GM18526 (cell line): ENCODE results near the gene SDC3.

ENCODE experiments used
- POLR2A ChIP-seq: IDR thresholded peaks from 3 replicates; pipeline ENCODE4 v1.6.1; 2011; ENCODE audit not compliant: insufficient read length; ENCODE audit errors: extremely low read depth

Gene SDC3, protein sequence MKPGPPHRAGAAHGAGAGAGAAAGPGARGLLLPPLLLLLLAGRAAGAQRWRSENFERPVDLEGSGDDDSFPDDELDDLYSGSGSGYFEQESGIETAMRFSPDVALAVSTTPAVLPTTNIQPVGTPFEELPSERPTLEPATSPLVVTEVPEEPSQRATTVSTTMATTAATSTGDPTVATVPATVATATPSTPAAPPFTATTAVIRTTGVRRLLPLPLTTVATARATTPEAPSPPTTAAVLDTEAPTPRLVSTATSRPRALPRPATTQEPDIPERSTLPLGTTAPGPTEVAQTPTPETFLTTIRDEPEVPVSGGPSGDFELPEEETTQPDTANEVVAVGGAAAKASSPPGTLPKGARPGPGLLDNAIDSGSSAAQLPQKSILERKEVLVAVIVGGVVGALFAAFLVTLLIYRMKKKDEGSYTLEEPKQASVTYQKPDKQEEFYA

DNA sequence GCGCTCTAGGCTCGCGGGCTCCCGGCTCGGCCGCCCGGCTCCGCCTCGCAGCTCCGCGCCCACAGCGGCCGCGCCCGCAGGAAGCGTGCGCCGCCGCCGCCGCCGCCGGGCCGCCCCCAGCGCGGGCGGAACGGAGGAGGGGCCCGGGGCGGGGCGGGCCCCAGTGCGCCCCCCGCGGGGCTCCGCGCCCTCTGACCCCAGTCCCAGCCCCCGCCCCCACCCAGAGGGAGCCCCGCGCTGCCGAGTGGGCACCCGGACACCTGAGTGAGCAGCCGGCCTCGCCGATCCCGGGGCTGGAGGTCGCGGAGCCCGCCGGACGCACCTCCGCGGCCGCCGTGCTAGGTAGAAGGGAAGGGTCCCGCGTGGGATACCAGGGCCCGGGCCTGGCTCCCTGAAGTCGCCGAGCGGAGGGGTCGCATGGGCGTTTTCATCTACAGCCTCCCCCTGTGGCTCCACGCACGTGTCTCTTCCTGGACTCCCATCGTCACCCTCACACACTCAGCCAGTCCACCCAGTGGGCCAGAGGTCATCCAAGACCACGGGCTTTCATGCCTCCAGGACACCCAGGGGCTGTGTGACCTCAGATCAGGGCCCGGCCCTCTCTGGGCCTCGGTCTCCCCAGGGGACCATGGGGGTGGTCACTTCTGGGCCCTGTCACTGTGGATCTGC, at the start of gene SDC3:
TSS of gene SDC3 (minus strand) at position 63 of the 669 bp plus-strand sequence. CDS start 172 bp downstream, outside the sequence.
- no peak for TF ChIP-seq POLR2A

DNA sequence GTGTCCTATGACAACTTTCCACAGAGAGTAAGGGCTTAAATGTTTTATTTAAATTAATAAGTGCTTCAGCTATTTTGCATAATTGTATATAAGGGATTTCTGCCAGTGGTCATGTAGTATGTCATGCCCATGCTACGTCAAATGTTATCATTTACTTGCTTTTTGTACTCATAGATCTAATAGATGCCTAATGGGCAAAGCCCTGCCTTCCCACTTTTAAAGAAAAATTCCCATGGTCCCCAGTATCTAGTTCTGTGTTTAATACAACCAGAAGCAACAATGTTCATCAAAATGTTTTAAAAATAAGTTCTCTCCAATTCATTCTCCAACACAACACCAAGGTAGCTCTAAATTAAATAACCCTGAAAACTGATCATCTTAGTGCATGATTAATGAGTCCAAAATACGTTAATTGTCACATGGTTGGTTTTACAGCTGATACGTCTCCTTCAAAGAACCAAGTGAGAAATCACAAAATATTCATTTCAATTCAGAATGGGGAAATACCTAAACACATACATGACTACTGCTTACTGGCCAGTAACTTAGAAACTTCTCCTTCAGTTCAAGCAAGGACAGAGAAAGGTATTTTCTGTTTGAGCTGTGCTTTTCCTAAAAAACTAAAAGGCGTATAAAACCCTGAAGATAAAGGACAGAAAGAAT, 49.1 kb upstream of the SDC3 start:
- no peak for TF ChIP-seq POLR2A

DNA sequence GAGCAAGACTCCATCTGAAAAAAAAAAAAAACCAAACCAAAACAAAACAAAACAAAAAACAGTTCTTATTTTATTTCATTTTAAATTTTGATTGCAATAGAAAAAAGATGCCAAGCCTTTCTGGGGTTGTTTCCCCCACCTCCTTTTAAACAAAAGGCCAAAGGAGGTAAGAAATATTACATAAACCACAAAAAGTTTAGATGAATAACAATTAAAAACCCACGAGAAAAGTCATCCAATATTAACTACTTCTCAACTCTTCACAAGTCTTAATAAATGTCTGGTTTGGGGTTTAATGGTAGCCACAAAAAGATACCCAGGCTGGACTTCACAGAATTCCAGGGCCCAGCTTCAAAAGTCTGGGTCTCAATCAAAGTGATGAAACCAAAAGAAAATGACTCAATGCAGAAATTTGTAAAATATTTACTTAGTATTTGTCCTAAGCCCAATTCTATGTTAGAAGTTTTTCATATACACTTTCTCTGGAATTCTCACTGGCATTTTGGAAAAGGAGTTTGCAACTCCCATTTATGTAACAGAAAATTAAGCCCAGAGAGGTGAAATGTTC, 47.0 kb upstream of the SDC3 start:
- no peak for TF ChIP-seq POLR2A

DNA sequence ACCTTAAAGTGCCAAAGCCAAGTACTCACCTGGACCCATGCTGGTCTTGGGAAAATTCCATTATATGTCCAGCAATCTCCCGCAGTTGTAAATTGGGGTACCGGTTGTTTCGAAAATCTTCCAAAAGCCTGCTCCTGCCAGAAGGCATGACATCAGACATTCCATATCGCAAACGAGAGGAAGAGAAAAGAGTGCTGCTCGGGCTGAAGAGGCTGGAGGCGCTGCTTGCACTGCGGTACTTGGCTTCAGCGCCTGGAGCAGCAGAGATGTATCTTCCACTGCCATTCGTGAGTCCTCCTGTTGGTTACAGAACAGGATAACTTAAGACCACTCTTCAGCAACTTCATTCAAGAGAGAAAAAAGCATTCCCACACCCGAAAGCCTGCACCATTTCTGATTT, 45.1 kb upstream of the SDC3 start:
- TF ChIP-seq POLR2A: no peak

DNA sequence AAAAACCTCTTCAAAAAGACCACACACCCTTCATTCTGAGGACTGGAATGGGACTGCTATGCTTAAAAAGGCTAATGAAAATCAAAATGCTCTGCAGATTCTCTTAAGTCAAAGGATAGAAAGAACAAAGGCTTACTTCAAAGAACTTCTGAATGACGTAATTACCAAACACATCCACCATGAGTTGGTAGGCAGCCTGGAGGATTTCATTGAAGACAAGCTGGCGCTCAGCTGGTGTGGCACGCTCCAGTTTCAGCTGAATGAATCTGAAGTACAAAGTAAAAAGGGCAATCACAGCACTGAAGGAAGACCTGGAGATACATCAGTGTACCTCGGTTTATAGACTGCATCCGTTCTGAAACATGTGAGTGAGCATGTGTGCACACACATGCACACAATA, 43.5 kb upstream of the SDC3 start:
- no peak for TF ChIP-seq POLR2A

DNA sequence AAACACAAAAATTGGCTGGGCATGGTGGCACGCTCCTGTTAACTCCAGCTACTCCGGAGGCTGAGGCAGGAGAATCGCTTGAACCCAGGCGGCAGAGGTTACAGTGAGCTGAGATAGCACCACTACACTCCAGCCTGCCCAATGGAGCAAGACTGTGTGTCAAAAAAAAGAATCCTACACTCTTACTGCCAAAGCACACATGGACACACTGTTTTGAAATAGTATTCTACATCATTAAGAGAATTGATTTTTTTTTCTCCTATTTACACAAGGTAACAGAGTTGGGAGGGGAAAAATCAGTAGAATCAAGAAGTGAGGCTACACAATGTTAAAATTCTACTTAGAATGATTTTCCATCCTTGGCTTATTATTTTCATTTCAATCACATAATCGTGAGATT, 42.1 kb upstream of the SDC3 start:
- TF ChIP-seq POLR2A: no peak

DNA sequence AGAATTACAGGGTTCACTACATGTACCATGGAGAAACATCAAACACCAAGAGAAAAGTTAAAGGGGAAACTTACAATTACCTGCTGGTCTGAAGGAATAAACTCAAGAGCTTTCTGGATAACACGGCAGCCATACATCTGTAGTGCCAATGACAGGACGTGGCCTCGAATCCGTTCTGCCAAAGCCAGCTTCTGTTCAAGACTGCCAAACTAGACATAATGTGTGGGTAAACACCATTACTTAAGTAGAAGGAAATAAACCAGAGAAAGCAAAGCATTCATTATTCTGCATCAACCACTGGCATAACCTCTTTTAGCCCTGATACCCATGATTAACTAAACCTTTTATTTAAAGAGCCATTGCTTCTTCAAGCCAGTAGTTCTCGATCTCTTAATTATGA, 41.5 kb upstream of the SDC3 start:
- TF ChIP-seq POLR2A: no peak

DNA sequence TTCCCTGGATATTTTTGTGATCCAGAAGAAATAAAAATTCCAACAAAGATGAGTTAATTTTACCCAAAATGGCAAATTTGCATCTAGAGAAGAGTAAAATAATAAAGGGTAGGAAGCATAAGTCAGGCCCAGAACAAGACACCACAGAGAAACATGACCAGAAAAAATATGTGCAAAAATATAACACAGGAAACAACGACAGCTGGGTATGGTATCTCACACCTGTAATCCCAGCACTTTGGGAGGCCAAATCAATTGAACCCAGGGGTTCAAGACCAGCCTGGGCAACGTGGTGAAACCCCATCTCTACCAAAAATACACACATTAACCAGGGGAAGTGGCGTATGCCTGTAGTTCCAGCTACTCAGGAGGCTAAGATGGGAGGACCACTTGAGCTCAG, 39.7 kb upstream of the SDC3 start:
- TF ChIP-seq POLR2A: no peak

DNA sequence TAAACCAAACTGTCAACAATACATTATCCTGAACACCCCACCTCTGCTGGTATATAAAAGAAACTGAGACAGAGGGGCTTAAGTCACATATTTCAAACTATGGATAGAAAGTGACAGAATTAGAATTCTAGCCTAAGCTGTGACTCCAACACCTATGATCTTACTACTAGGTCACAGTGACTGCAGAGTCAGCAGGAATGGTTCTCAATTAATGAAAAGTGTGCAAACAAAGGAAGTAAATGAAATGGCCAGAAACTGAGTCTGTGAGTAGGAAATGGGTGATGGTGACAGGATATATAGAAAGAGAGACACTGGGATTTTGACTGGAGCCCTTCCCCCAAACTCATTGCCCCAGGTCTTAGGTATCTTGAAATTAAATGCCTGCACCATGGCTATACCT, 38.7 kb upstream of the SDC3 start:
- no peak for TF ChIP-seq POLR2A

DNA sequence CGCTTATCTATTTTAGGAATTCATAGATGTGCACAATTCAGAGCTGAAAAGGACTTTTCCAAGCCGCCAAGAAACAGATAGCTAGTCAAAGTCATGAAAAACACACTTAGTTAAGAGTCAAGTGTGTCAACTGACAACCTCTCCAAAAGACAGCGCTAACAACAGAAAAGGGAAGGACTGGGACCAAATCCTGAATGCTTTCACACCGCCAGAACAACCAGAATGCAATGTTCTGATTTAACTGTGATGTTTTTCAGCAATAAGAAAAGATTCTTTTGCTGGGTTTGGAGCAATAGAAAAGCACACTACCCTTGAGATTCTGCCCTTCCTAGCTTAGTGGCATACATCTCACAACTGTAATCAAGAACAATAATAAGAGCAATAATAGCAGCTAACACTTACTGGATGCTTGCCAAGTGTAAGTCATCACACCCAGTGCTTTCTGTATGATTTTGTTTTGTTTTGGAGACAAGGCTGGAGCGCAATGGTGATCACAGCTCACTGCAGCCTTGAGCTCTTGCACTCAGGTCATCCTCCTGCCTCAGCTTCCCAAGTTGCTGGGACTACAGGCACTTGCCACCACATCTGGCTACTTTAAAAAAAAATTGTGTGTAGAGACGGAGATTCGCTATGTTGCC, 33.9 kb upstream of the SDC3 start:
- TF ChIP-seq POLR2A: no peak

DNA sequence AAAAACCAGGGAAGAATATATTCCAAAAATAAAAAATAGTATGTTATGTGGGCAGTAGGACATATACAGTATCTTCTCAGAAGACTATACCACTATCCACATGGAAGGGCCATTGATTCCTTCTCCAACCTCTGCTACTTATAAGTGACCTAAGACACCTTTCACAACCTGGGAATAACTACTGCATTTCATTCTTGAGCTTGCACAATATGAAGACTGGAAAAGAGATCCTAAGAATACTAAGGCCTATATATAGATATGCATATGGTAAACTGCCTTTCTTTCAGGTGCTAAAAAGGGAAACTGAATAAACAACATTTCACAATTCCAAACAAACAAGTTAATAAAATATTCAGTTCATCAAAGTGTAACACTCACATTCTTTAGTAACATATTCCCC, 32.0 kb upstream of the SDC3 start:
- no peak for TF ChIP-seq POLR2A

DNA sequence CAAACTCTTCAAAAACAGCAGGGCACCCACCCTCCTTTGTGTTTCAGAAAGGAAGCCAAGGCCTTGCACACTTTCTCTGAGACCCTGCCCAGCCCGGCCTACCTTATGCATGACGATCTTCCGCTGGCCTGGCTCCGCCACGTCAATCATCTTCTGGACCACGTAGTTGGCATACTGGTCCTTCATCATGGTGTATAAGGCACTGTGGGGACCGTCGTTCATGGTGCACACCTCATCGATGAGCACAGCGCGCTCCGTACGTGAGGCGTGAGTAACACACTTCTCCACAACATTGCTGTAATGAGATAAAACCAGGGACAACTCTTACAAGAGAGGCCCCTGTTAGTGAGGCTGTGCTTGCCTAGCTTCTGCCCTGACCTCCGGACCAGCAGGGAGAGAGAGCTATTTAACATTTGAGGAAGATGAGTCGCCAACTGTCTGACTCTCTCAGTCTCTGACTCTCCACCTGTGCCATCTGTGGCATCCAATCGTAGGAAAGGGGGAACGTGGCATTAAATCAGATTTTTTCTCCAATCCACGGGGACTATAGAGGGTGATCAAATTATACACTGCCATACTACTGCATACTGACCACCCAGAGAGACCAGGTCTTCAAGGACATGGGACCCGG, 28.1 kb upstream of the SDC3 start:
- TF ChIP-seq POLR2A: no peak

DNA sequence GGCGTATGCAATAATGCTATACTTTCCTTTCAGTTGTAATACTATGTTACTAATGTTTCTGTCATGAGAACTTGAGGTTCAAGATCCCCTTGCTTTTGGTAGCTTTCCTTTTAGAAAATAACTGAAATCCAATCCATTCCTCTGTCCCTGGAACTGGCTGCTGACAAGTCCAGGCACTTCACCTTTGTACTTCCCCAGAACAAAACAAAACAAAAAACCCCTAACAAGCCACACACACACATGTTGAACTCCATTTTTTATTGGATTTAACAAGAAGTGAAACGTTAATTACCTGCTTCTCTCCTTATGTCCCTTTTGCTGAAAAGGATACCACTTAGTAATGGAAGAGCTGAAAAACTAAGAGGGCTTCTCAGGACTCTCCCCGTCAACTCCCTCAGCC, 26.1 kb upstream of the SDC3 start:
- no peak for TF ChIP-seq POLR2A

DNA sequence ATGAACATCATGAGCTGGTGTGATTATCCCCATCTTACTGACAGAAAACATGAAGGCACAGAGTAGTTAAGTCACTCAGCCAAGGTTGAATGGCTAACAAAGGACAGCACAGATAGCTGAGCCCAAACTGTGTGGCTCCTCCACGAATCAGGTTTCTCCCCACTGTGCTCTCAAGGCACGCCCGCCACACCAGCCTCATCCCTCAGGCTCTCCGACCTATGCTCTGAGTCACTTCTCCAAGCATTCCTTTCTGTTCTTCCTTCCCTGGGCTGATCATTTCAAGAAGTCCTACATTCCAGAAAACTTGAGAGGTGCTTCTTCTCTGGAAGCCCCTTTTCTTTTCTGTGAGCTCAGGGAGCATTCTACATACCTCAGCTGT, 25.3 kb upstream of the SDC3 start:
- no peak for TF ChIP-seq POLR2A

DNA sequence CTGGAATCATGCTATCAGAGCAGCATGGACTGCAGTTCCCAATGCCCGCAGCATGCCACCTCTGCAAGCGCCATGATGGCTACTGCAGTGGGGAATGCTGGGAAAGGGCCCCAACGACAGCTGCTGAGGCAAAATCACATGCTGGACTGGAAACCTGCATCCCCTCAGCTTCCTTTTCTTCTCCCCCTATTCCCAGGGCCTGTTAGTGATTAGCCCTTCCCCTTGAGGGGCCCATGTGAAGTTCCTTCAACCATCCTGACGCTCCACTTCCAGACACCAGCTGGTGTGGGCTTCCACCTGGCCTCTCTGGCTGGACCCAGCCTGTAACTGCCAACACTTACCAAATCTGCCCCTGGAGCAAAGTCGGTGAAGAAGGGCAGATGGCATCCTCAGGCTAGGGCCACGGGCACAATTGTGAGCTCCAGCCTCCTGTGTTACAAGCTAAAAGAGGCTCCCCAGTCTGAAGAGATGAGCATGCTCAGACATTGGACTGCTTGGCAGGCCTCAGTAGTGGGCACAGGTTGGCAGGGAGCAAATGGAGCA, 22.1 kb upstream of the SDC3 start:
- no peak for TF ChIP-seq POLR2A
